HG02884 (cell line): ENCODE results near the gene P2RX3.
"Not testable (repeated sequence)": the region's sequence is repeated elsewhere in the genome, so short reads cannot be mapped to it uniquely, and the experiment has no call there.

Experiments
- ATAC-seq: cut with Tn5 transposase; IDR thresholded peaks from one replicate; pipeline ENCODE4 v1.9.1; 2021; ENCODE audit warnings: mild to moderate bottlenecking, moderate library complexity; ENCODE audit not compliant: unreplicated experiment

Gene P2RX3

DNA sequence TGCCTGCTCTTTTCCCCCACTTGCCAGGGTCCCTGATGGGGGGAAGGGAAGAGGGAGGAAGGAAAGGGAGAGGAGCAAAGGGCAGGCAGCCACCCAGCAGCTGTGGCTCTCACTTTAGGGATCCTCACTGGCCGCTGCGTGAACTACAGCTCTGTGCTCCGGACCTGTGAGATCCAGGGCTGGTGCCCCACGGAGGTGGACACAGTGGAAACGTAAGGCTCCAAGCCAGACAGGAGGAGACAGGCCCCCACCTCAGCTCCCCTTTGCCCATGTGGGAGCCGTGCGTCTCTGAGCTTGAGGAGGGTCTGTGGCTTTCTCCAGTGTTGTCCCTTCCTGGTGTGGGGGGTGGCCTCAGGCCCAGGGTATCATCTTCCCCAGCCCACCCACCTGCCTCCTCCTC, 9.9 kb downstream of the P2RX3 start:
- no peak for ATAC-seq

DNA sequence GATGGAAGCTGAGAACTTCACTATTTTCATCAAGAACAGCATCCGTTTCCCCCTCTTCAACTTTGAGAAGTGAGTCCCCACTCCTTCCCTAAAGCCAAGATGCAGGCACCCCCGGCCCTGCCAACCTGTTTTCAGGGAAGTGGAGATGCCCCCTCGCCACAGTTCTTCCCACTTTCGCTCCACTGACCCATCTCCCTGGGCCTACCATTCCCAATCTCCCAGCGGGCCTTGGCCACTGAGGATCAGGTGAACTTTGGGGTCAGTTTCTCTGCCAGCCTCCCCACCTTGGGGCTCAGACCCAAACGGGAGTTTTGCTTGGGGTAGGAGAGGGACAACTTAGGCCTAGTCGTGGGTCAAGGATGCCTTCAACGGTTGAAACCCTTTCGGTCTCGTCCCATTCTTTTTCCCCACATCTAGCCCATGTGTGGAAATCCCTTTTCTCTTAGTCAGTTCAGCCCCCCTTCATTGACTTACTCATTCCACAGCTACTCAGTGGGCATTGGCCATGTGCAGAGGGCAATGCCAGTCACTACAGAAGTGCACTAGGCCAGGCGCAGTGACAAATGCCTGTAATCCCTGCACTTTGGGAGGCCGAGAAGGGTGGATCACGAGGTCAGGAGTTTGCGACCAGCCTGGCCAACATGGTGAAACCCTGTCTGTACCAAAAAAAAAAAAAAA, 10.6 kb downstream of the P2RX3 start:
- ATAC-seq: no peak

DNA sequence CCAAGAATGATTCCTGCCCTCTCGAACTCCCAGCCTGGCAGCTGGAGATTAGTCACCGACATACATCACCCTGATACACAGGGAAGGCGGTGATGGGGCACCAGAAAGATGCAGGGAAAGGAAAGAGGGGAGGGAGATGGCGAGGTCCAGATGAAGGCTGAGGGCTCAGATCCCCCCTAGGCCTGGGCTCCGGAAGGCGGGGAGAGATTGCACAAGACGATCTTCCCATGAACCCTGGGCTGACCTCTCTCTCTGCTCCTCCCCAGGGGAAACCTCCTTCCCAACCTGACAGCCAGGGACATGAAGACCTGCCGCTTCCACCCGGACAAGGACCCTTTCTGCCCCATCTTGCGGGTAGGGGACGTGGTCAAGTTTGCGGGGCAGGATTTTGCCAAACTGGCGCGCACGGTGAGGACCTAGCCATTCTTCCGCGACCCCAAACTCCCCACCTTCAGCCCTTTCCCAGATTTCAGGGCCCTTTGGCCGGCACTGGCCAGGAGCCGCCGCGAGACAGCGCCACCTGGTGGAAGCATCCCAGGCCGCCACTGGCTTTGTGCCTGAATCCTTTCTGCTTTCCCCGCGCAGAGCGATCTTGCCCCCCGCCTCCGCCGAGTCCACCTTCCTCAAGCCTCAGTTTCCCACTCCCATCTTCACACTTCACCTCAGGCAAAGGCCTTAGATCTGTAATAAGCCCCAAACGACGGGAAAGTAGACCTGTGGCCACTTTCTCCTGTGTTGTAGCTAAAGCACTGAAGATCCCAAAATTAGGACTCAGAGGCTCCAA, 11.5 kb downstream of the P2RX3 start:
- no peak for ATAC-seq

DNA sequence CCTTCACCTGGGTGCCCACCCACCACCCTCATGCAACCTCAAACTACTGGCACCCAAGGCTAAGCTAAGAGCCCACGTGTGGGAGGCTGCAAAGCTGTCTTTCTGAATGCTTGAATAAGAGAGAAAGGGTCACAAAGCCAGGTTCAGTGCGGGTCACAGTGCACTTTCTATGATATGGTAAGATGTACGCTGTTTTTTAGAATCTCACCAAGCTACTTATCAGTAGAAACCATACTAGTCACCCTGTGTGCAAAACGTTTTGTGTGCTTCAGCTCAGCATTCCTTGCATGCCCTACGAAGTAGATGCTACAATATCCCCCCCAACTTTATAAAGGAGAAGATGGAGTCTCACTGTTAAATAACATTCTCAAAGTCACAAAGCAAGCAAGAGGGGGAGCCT, 14.9 kb downstream of the P2RX3 start:
- ATAC-seq: no peak

DNA sequence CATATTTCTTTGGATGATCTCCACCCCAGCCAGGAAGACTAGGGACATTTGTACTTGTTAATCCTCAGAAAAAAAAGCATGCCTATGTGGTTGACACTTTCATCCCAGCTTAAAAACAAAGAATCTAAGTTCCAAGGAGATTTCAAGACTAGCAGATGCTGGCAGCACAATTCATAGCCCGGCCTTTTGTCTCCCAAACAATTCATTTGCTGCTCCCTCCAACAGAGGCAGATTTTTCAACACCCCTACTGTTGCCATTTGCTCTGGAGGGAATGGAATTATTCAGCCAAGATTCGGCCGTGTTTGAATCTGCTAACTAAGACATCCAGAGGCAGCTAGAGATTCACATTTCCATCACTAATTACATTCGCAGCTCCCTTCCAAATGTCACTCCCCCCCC, 15.3 kb downstream of the P2RX3 start:
- no peak for ATAC-seq

DNA sequence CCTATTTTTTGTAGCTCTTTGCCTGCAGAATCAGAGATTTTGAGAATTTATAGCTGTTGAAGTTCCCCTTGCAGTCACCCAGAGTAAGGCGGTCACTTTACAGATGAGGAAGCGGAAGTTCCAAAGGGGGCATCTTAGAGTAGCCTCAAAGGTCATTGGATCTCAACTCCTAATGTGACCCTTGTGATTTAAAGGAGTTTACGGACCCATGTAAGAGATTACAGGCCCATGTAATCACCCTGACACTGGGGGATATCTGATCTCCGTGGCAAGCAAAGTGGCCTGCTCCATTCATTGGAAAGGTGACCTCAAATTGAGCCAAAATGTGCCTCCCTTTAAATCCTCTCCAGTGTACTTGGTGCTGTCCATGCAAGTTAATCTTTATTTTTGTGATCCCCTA, 15.7 kb downstream of the P2RX3 start:
- ATAC-seq: no peak

DNA sequence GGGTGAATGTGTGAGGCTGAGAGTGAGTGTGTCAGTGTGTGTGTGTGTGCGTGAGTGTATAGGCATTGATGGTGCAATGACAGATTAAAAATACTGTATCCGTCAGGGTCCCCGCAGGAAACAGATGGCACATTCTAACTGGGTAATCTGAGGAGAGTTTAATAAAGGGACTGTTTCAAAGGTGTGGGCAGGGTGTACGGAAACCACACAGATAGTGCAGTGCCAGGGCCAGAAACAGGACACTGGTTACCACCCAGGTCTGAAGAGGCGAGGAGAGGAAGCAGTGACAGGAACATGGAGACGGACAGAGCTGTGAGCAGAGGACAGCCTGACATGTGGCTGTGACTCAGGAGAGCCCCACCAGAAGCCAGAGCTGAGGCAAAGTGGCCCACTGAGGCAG, 16.5 kb downstream of the P2RX3 start:
- no peak for ATAC-seq

DNA sequence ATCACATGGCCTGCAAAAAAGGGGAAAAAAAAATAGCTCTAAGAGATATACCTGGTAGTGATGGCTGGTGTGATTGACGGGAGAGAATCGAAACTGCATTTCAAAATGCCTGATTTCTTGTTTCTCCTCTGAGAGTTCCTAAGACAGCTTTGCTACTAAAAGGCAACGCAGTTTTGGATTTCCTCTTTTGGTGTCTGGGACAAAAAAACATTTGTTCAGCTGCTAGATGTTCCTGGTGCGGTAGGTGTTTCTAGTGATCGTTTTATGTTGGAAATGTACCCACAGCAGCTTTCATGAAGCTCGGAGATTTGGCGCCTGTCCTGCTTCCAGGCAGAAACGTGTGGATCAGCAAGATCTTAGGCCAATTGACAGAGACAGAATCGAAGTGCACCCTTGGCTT, 18.1 kb downstream of the P2RX3 start:
- no peak for ATAC-seq

DNA sequence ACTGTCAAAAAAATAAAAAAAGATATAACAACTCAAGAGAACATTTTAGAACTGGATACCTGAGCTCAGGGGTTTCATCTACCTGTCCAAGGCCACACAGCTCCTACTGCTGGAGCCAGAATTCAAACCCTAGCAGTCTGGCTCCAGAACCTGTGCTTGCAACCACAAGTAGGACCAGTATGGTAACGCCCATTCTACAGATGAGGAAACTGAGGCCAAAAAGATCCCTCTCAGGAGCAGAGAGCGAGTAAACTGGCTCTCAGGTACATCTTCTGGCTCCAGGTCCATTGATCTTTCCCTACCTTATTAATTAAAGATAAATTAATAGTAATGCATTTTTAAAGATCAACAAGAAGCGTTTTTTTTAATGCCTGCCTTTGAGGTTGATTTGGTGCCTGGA, 19.2 kb downstream of the P2RX3 start:
- ATAC-seq: no peak

DNA sequence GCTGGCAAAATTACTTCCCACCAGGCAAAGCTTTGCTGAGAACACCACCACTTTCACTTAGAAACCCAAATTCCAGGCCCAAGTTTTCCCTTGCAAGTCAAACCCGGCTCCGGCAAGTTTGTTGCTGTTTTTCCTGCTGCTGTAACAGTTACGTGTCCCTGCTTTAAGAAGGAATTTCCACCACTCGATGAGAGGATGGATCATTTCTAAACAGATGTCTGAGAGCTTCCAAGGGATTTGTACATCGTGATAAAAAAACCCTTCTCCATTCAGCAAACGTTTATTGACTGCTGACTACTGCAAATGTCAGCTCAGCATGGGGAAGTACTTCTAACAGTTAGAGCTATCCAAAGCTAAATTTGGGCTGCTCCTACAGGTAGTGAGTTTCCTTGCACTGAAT, 19.7 kb downstream of the P2RX3 start:
- ATAC-seq: no peak

DNA sequence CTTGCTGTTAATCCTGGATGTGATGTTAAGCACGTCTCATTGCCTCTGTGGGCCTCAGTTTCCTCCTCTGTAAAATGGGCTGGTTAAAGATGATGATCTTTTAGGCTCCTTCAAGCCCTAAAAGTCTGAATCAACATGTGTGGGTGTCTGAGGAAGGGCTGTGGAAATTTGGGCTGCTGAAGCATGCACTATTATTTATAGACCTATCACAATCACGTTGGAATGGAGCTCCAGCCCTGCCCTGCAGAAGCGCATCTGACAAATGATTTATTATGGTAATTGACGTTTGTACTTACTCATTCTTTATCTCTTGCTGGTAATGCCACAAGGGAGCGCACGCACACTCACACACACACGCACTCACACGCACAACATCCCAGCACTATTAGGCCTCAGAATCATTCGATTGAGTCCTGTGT, 20.4 kb downstream of the P2RX3 start:
- ATAC-seq: no peak

DNA sequence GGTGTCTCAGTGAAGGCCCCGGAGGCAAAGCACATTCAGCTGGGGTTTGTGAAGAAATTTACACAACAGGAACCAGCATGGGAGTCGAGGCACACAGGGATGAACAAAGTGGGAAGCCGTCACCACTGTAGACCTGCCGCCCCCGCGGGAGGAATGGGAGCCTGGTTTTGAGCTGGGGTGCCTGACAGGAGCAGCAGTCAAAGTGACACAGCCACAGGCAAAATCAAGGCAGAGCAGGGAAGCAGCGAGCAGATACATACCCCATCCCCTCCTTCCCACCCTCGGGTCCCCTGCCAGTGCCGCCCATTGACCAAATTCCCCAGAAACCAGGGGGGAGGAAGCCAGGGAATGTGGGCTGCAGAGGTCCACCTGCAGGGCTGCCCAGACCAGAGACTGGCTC, 20.8 kb downstream of the P2RX3 start:
- no peak for ATAC-seq

DNA sequence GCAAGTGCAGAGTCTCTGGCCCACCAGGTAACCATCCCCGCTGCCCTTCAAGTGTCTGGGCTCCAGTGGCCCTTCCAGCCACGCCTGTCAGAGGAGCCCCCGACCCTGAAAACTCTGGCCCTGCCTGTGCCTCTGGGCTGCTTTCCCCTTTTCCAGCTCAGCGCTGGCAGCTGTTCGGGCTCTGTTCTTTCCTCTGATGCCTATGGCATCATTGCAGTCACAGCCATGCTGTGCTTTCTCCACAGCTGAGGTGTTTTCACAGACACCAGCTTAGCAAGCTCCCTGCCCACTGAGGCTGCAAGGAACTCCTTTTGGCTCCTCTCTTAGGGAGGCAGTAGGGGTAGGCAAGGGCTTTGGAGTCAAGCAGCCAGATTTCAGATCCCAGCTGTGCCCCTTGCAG, 21.2 kb downstream of the P2RX3 start:
- ATAC-seq: no peak

DNA sequence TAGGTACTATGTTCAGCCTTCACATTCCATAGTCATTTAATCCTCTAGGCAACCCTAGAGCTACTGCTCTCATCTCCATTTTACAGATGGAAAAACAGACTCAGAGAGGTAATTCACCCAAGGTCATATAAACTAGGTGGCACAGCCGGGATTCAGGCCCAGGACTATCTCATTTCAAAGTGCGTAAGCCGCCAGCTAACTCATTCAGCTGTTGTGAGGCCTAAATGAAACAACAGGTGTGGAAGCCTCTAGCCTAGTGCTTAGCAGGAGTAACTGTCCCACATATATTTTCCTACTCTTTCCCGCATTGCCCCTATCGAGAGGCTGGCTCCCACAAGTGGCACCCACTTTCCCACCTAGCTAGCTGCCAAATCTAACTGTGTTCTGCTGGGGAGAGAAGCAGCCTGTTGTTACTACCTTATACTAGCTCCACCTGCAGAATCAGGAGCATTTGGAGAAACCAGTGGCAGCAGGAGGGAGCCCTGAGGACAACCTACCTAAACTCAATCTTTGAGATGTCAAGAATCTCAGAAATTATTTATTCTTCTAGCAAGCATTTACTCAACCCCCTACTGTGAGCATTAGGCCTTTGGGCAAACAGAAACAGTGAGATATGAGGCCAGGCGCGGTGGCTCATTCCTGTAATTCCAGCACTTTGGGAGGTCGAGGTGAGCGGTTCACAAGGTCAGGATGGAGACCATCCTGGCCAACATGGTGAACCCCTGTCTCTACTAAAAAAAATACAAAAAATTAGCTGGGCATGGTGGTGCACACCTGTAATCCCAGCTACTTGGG, 21.9 kb downstream of the P2RX3 start:
- no peak for ATAC-seq

DNA sequence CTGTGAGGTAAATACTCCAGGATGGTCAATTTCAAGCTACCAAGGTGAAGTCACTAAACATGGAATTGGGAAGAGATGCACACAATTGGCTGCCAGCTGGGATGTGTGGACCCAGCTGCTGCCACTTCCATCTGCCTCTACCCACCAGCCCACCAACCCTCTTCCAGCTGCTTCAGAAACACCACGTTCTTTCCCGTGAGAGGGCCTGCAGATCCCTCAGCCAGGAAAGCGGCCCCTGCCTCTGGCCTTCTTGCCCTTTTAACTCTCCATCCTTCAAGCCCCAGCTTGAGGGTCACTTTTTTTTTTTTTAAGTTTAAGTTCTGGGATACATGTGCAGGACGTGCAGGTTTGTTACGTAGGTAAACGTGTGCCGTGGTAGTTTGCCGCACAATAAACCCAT, 22.8 kb downstream of the P2RX3 start:
- ATAC-seq: no peak

DNA sequence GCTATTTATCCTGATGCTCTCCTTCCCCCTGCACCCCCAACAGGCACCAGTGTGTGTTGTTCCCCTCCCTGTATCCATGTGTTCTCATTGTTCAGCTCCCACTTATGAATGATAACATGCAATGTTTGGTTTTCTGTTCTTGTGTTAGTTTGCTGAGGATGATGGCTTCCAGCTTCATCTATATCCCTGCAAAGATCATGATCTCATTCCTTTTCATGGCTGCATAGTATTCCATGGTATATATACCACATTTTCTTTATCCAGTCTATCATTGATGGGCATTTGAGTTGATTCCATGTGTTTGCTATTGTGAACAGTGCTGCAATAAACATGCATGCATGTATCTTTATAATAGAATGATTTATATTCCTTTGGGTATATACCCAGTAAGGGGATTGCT, 23.3 kb downstream of the P2RX3 start:
- ATAC-seq: not testable (repeated sequence)

DNA sequence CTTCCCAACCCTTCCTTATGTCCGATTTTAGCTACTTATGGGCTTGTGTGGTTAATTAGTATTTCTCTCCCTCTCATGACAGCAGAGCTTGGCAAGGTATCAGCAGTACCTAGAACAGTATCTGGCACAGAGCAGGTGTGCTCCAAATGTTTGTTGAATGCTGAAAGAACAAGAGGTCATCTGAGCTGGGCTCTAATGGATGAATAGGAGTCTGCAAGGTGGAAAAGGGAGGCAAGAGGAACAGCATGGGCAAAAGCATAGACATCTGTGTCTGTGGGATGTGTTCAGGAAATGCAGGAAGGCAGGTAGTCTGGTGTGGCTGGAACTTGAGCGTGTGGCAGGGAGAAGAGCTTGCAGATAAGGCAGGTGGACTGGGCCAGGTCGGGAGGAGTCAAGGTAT, 23.8 kb downstream of the P2RX3 start:
- ATAC-seq: no peak

DNA sequence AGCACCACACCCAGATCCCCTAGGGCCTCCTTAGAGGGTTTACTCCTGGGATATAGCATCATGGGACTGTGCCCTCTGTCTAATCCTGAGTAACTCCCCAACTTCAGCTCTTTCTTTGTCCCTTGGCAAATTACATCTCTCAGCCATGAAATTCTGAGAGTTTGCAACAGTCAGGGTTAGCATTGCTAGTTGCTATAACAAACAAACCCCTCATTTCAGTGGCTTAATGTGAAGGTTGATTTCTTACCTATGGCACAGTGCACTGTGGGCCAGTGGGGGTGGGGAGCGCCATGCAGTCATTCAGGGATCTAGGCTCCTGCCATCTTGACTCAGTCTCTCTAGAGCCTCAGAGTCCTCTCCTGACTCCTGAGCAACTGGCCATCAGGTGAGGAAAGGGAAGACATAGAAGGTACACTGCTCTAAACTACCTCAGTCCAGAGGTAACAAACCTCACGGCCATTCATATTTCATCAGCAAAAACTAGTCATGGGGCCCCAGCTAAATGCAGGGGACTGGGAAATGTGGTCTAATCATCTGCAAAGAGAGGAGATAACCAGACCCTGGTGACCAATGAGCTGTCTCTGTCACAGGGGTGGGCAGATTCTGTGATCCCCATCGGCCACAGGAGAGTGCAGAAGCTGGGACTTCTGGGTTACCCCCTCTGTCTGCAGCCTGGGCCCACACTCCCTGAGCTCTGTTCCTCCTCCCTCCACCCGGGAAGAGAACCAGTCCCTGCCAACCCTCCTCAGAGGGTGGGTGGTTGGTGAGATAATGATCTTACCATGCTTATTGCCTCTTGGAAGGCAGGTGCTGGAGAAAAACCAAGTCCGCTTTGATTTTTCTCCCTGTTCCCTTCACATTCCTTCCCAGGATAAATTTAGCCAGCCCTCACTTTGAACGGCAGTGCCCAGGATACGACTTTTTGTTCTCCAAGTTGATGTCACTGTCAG, 25.3 kb downstream of the P2RX3 start:
- ATAC-seq: no peak

DNA sequence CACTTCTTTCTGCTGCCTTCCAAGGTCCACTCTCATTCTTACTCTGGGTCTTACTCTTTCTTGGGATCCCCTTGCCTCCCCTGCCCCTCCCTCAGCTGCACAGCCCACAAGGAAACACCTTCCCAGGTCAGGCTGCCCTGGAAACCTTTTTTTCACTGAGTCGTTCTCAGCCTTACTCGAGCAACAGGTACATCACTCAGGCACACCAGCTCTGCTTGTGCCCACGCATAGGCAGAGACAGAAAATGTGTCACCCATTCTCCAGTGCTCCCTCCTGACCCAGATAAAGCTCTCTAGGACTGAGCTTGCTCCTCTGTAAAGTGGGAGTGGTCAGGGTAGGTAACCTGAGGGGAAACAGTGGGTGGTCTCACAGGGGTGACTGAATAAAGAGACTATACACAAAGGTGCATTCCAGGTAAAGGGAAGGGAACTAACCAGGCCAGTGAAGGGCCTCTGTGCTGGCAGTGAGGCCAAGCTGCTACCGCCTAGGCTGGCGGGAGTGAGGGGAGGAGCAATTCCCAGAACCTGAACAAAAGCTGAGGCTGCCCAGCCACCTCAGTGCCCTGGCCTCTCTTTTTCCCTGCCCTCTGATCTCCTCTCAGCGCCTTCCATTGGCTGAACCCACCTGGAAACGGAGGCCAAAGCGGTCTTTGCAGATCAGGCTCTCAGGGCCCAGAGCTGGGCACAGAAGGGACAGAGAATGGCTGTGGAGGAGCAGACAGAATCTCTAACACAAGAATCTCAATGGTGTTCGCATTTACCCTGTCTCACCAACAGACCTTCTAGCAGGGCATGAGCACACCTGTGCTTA, 26.9 kb downstream of the P2RX3 start:
- no peak for ATAC-seq
